ENCODE data around the gene HLCS. TPM values are rescaled to one million over a fixed set of nuclear protein-coding genes. Genes with fewer than 3 reads are reported as not detected.

HLCS gene
- total RNA-seq, 1 donor from 2014 or later: 21.9 TPM

- H3K36me3 Mint-ChIP-seq (ENCODE audit: low read depth): no peaks in the 10 kb centered on the region
Measured at GRCh38 chr21:36741506-36741905, 225.0 kb downstream of the HLCS start.

GRCh38 chr21:36738489-36739126, 227.9 kb downstream of the HLCS start:
- no peak overlapping the region for H3K4me3 Mint-ChIP-seq
- peaks cover 15% of the 10 kb centered on the region for H3K27me3 Mint-ChIP-seq (ENCODE audit: low read depth)
- H3K27ac Mint-ChIP-seq (ENCODE audit: unreplicated experiment): no peak overlapping the region
- TF ChIP-seq CTCF (conservative IDR thresholded peaks at IDR 0.05): no peak
- no peaks in the 10 kb centered on the region for H3K9me3 Mint-ChIP-seq
- H3K4me1 Mint-ChIP-seq: no peaks in the 10 kb centered on the region
- no peak for DNase-seq (ENCODE audit: low read depth, low spot score)
- H3K36me3 Mint-ChIP-seq (ENCODE audit: low read depth): no peaks in the 10 kb centered on the region

More at GRCh38 chr21:36741506-36741905, 225.0 kb downstream of the HLCS start:
- H3K27ac Mint-ChIP-seq (ENCODE audit: unreplicated experiment): no peak overlapping the region
- no peak overlapping the region for H3K4me3 Mint-ChIP-seq
- no peaks in the 10 kb centered on the region for H3K9me3 Mint-ChIP-seq
- H3K27me3 Mint-ChIP-seq (ENCODE audit: low read depth): peaks cover 23% of the 10 kb centered on the region
- no peak for DNase-seq (ENCODE audit: low read depth, low spot score)
- peaks cover 2% of the 10 kb centered on the region for H3K4me1 Mint-ChIP-seq
- no peak for TF ChIP-seq CTCF (conservative IDR thresholded peaks at IDR 0.05)

- Mint-ChIP-seq H3K27ac (ENCODE audit: unreplicated experiment) (no peak overlapping the region), H3K27me3 (ENCODE audit: low read depth) (peaks cover 14% of the 10 kb centered on the region), H3K36me3 (ENCODE audit: low read depth) (no peaks in the 10 kb centered on the region), H3K4me1 (no peaks in the 10 kb centered on the region), H3K4me3 (no peak overlapping the region), H3K9me3 (no peaks in the 10 kb centered on the region)
- no peak for DNase-seq (ENCODE audit: low read depth, low spot score)
- TF ChIP-seq CTCF (conservative IDR thresholded peaks at IDR 0.05): no peak
Measured at GRCh38 chr21:36735724-36736320, 230.6 kb downstream of the HLCS start.

GRCh38 chr21:36735201-36735515, 231.3 kb downstream of the HLCS start:
- Mint-ChIP-seq H3K27ac (ENCODE audit: unreplicated experiment) (no peak overlapping the region), H3K27me3 (ENCODE audit: low read depth) (peaks cover 19% of the 10 kb centered on the region), H3K36me3 (ENCODE audit: low read depth) (no peaks in the 10 kb centered on the region), H3K4me1 (no peaks in the 10 kb centered on the region), H3K9me3 (no peaks in the 10 kb centered on the region), H3K4me3 (no peak overlapping the region)
- no peak for TF ChIP-seq CTCF (conservative IDR thresholded peaks at IDR 0.05)
- DNase-seq (ENCODE audit: low read depth, low spot score): no peak

- H3K4me3 Mint-ChIP-seq: no peak overlapping the region
- no peak for TF ChIP-seq CTCF (conservative IDR thresholded peaks at IDR 0.05)
- H3K27ac Mint-ChIP-seq (ENCODE audit: unreplicated experiment): no peak overlapping the region
- no peaks in the 10 kb centered on the region for H3K4me1 Mint-ChIP-seq
- H3K36me3 Mint-ChIP-seq (ENCODE audit: low read depth): no peaks in the 10 kb centered on the region
- no peak for DNase-seq (ENCODE audit: low read depth, low spot score)
- H3K27me3 Mint-ChIP-seq (ENCODE audit: low read depth): peaks cover 21% of the 10 kb centered on the region
- no peaks in the 10 kb centered on the region for H3K9me3 Mint-ChIP-seq
Measured at GRCh38 chr21:36734367-36735200, 231.9 kb downstream of the HLCS start.
